Esophagus muscularis mucosa (tissue), 4 donors: ENCODE results near the gene IP6K2.

Experiments used
- CTCF ChIP-seq, 3 experiments: fragments of 200-600 bp in 2 of 3; fragments of 450-650 bp in 1 of 3; sonication (generic) in 2 of 3; IDR thresholded peaks; one replicate each; pipeline ENCODE4 v1.5.1; 2017 to 2019; ENCODE audit warnings: antibody characterized with exemption in 3 of 3, mild to moderate bottlenecking in 2 of 3, moderate library complexity in 1 of 3
- EP300 ChIP-seq: sonication (generic); formaldehyde crosslinking; IDR thresholded peaks from one replicate; pipeline ENCODE4 v1.6.1; 2017; ENCODE audit warnings: antibody characterized with exemption
- POLR2A ChIP-seq: fragments of 450-650 bp; IDR thresholded peaks from one replicate; pipeline ENCODE4 v1.6.1; 2017; ENCODE audit warnings: antibody characterized with exemption, moderate library complexity, mild to moderate bottlenecking, low read depth
- POLR2AphosphoS5 ChIP-seq, 2 donors: sonication (generic); formaldehyde crosslinking; IDR thresholded peaks; one replicate each; pipeline ENCODE4 v1.6.1; 2017; ENCODE audit warnings: antibody characterized with exemption in 2 of 2

- TF ChIP-seq CTCF (IDR thresholded peaks at IDR 0.05) (no peak), POLR2AphosphoS5 (IDR thresholded peaks at IDR 0.05) (no peak), POLR2A (no peak), EP300 (no peak)
These were observed 76.9 kb downstream of the IP6K2 start for GRCh38 chr3:48639944-48640606.
